ENCODE measurements around the gene GABBR2. TPM values are rescaled to one million over a fixed set of nuclear protein-coding genes. Genes with fewer than 3 reads are reported as not detected.

The GABBR2 gene
- total RNA-seq, 1 donor from 2014 or later, result not detected

GRCh38 chr9:98324801-98325200 is 383.9 kb downstream of the GABBR2 start:
- Histone ChIP-seq H3K27me3 (ENCODE audit: control insufficient read depth, insufficient read depth, low read length) (no peaks in the 10 kb centered on the region), H3K36me3 (ENCODE audit: control insufficient read depth, insufficient read depth, low read length) (no peaks in the 10 kb centered on the region), H3K4me3 (ENCODE audit: low read depth, low read length) (no peak overlapping the region)
- FAIRE-seq, result no peak
- no peak for DNase-seq (ENCODE audit: low read depth)
- no peak for TF ChIP-seq CTCF (IDR thresholded peaks at IDR 0.05; ENCODE audit: insufficient read depth, low read length, severe bottlenecking)

- H3K4me3 ChIP-seq (ENCODE audit: low read depth, low read length), result no peak overlapping the region
- TF ChIP-seq CTCF (IDR thresholded peaks at IDR 0.05; ENCODE audit: insufficient read depth, low read length, severe bottlenecking), result no peak
- no peaks in the 10 kb centered on the region for H3K27me3 ChIP-seq (ENCODE audit: control insufficient read depth, insufficient read depth, low read length)
- no peaks in the 10 kb centered on the region for H3K36me3 ChIP-seq (ENCODE audit: control insufficient read depth, insufficient read depth, low read length)
- FAIRE-seq (no peak), DNase-seq (ENCODE audit: low read depth) (no peak)
Measured at GRCh38 chr9:98323831-98324135, 385.0 kb downstream of the GABBR2 start.

- Histone ChIP-seq H3K36me3 (ENCODE audit: control insufficient read depth, insufficient read depth, low read length) (no peaks in the 10 kb centered on the region), H3K4me3 (ENCODE audit: low read depth, low read length) (no peak overlapping the region), H3K27me3 (ENCODE audit: control insufficient read depth, insufficient read depth, low read length) (no peaks in the 10 kb centered on the region)
- no peak for TF ChIP-seq CTCF (IDR thresholded peaks at IDR 0.05; ENCODE audit: insufficient read depth, low read length, severe bottlenecking)
- DNase-seq (ENCODE audit: low read depth) (no peak), FAIRE-seq (no peak)
Measured at GRCh38 chr9:98323051-98323830, 385.5 kb downstream of the GABBR2 start.

GRCh38 chr9:98321269-98321668 is 387.5 kb downstream of the GABBR2 start:
- no peak for TF ChIP-seq CTCF (IDR thresholded peaks at IDR 0.05; ENCODE audit: insufficient read depth, low read length, severe bottlenecking)
- Histone ChIP-seq H3K4me3 (ENCODE audit: low read depth, low read length) (no peak overlapping the region), H3K36me3 (ENCODE audit: control insufficient read depth, insufficient read depth, low read length) (no peaks in the 10 kb centered on the region), H3K27me3 (ENCODE audit: control insufficient read depth, insufficient read depth, low read length) (no peaks in the 10 kb centered on the region)
- no peak for FAIRE-seq
- no peak for DNase-seq (ENCODE audit: low read depth)

GRCh38 chr9:98318834-98319478 is 389.8 kb downstream of the GABBR2 start:
- Histone ChIP-seq H3K27me3 (ENCODE audit: control insufficient read depth, insufficient read depth, low read length) (no peaks in the 10 kb centered on the region), H3K36me3 (ENCODE audit: control insufficient read depth, insufficient read depth, low read length) (no peaks in the 10 kb centered on the region), H3K4me3 (ENCODE audit: low read depth, low read length) (no peak overlapping the region)
- DNase-seq (ENCODE audit: low read depth) (peak; percentile 49), FAIRE-seq (peak; percentile 18)
- no peak for TF ChIP-seq CTCF (IDR thresholded peaks at IDR 0.05; ENCODE audit: insufficient read depth, low read length, severe bottlenecking)

Measured in bronchial epithelial cell (primary cell).